ENCODE data around the gene CPNE7.

DNA sequence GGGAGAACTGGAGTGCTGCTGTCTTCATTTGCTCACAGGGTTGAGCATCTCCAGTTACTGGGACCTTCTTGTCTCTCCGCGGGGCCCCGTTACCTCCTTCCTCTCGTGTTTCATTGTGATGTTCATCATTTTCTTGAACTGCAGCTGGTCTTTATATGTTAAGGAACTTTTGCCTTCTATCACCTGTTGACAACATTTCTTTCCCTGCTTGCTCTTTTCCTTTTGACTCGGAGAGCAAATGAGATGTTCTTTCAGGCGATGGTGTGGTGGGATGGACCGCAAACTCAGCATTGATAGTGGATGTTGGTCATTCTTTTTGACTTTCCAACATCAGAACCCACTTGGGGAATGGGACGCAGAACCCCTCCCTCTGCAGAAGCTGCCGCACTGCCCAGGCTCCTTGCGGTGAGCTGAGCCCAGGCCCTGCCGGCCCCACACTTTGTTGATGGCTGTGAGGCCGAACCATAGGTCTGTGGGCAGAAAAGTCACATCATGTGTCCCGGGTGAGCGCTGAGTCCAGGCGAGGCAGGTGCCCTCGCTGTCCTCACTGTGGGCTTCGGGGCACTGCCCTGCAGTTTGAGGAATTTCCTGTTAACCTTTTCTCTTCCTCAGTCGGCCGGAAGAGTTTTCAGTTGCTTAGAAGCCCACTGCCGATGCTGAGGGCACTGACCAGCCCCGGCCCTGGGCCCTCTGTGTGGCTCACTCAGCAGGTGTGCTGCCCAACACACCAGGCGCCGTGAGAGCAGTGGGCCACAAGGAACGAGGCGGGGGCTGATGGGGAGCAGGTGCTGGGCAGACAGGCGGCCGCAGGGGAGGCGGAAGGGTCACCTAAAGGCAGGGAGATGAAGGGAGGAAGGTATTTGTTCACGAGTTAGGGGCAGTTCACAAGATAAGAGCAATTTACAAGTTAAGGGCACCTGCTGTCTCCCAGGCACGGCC is 7.6 kb upstream of the CPNE7 start:
- TF ChIP-seq EZH2 (IDR thresholded peaks at IDR 0.05; ENCODE audit: borderline replicate concordance, low read depth, low read length, severe bottlenecking) (no peak), CTCF (IDR thresholded peaks at IDR 0.05; ENCODE audit: borderline replicate concordance, extremely low read depth, low read length, poor library complexity, severe bottlenecking) (no peak)
